NCI-H1417 treated with DMSO at 0.1 percent for 48 hours (cell line): ENCODE measurements around the gene PAM.

Experiments used
- DNase-seq: peaks from one replicate; lab custom pipeline; 2025; lab: John Stamatoyannopoulos, UW

PAM gene

DNA sequence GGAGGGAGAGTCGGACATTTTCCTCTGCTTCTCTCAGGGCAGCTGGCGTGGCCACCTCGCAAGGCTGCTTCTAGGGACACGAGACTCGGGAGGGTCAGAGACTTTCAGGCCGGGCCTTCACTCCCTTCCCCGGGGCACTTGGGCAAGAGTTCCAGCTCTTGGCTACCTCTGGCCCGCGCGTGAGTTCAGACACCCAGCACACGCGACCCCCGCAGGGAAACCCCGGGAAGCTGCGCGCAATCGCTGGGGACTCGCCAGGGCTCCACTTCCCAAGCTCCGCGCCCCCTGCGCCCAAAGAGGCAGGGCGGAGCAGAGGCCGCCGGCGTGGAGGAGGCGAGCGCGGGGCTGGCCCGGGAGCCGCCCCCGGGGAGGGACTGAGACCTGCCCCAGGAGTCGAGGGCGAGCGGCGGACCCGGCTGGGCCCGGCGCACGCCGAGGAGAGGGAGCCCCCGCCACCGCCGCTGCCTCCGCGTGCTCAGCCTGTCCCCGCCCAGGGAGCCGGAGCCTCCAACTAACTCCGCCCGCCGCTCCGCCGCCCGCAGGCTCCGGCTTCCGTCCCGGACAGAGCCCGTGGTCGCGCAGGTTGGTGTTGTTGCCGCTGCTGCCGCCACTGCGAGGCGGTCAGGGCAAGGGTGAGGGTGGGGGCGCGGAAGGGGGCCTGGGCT is at the start of gene PAM:
Gene PAM (plus strand): TSS at position 539 of the 665 bp plus-strand sequence. CDS start 110,891 bp downstream, outside the sequence.
- DNase-seq = no peak

DNA sequence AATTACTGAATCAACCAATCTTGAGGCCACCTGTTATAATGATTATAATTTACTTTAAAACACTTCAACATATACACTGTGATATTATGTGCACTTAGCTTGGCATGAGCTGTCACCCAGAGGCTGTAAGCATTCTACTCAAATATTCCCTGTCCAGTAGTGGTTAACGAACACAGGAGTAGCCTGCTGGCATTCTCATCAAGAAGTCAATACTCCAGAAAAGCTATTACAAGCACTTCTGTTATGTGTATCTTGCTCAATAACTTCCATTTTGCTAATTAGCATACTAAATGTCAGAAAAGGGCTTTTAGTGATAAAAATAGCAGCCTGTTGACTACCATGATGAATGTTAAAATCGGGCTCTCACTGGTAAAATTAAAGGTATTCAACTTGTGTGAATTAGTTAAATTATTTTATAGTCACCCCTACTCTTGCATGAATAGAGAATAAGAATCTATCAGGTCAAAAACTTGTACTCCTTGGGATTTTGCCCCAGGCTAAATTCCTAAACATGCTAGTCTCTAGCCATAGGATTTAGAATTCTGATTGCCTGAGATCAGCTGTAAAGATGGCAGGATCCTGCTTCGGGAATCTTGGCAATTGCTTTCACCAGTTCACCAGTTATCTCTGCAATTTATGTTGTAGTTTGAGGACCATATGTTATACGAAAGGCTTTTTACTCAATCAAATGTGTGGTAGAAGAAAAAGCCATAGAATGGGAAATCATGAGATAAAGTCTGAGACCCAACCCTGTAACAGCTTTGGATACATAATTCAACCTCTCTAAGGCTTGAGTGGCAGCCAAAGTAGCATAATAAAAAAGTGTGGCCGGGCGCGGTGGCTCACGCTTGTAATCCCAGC is 43.4 kb upstream of the PAM start:
- no peak for DNase-seq

DNA sequence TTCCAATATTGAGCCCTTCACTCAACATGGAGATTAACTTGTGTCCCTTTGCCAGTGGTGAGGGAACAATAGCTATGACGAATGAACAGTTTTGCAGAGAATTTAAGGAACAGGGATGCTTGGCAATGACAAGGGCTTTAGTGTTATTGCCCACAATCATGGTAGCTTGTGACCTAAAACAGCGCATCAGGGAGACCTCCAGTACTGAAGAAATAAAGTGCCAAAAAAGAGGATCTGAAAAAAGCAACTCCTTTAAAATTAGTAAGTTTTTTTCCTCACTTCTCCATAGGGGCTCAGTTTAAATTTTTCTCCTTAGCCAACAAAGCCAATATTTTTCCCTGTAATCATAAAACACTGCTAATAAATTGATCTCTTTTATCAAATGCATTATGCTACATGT is 41.8 kb upstream of the PAM start:
- no peak for DNase-seq

DNA sequence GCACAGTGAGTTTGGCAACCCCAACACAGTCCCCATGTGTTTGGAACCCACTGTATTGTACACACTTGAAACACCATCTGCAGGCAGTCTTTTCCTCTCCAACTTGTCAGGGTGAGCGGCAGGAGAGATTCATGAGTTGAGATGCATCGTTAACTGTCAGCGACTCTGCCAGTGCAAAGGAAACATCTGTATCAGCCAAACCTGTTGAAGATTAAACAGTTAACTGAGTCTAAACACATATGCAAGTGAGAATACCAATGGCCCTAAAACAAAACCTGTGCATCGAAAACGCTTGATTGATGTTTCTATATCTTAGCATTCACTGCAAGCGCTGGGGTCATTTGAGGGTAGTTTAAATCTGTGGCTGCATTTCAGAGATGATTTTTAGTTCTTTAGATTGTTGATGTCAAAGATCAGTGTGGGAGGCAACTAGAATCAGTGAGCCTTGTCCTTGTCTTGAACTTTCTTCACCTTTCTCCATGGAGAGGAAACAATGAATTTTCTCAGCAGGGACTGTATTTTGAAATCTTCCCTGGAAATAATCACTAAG is 41.3 kb upstream of the PAM start:
- DNase-seq = no peak

DNA sequence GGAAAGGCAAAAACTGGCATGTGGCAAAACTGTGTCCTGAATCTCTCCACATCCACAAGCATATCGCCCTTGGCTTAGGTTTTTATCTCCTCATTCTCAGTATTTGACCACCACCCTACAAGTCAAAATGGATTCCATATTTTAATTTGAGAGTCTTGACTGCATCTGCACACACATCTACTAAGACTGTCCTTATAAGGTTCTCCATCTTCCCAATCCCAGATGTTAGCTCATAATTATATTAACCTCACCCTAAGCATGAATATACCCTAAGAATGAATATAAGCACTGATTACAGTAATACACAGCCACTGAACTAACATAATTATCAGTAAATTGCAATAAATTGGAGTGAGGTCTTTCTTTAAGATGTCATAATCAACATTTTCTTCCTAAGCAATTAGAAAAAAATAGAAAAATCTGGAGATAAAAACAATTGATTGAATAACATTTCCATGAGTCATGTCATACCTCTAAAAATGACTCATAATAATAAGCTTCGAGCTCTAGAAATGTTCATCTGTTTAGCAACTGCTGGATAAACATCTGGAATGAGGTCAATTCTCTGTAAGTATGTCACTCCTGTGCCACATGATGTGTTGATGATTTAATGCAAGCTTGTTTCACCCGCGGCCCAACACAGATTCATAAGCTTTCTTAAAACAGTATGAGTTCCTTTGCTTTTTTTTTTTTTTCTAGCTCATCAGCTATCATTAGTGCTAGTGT is 39.9 kb upstream of the PAM start:
- no peak for DNase-seq

DNA sequence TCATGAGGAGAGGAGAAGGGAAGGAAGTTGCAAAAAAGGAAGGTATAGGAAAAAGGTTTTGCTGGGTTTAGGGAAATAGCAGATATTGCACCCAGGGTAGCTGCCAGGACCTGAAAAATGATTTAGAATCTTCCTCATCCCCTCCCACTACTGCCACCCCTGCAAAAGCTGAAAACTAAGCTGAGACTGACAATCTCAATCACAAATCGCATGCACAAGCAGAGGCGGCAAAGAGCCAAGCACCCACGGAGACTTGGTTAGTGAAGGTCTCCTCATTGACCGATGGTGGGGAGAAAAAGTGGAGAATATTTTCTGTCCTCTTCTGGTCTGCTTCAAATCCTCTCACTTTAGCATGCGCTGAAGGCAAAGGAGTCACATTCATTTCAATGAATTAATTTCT is 39.1 kb upstream of the PAM start:
- no peak for DNase-seq

DNA sequence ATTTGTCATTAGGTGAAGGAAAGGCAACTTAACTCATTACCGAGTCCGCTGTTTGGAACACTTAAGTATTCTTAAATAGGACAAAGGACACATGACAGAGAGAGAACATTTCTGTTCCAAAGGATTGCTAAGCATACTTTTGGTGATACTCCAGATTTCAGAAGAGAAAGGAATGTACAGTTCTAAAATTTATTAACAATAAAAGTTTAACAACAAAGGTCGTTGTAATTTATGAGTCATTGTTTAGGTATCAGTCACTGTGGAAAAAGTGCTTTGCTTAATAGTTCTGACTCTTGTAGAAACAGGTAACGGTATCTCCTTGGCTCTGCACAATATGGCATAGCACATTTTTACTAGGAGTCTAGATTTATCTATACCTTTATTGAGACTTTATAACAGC is 36.3 kb upstream of the PAM start:
- no peak for DNase-seq

DNA sequence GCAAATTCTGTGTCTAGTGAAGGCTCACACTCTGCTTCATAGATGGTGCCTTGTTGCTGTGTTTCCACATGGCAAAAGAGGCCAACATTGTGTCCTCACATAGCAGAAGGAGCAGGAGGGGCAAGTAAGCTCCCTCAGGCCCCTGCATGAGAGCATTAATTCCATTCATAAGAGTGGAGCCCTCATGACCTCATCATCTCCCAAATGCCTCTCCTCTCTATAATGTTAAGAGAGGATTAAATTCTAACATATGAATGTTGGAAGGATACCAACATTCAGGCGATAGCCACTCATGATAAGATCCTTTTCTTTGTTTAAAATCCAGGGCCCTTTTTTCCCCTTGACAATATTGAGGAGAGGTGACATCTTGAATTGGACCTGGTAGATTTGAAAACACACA is 35.2 kb upstream of the PAM start:
- no peak for DNase-seq

DNA sequence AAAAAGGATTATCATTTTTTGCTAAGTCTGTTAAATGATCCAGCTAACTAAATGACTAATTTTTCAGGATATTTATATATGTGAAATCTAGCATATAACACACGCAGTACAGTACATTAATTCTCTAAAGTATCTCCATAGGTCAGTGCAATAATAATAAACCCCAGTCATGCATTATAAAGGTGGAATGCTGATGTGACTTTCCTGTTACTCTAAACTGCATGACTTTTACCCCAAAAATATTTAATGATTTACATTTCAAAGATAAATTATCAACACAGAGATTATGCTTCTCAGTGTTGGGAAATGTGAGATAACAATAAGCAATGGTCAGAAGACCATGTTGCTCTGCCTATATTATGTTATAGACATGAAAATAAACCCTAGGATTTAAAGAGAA is 34.1 kb upstream of the PAM start:
- DNase-seq = no peak

DNA sequence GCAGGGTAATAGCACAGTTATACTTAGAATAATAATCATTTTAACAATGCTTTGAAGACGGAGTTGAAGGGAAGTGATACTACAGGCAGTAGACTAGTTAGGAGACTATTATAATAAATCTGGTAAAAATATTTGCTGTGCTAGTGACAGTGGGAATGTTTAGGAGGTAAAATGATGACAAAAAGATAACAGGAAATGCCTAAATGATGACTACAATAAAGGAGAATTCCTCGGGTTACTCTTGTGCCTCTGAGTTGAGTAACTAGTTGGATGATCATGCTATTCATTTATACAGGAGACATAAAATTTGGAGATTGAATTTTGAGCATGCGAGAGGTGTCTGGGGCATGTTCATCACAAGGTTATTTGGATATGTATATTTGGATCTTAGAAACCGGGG is 32.2 kb upstream of the PAM start:
- no peak for DNase-seq

DNA sequence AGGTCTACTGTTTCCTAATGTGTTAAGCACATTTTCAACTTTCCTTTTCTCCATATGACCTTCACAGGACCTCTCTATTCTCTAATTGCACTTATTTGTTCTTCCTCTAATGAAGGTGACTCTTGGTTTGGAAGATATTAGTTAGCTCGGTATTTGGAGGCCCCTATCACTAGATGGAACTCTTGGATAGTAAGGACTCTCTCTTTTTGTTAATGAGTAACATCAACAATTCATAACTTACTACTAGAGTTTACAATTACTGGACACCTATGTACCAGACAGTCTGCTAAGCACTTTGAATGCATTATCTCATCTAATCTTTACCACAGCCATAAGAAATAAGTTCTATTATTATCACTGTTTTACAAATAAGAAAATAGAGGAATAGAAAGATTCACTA is 23.4 kb upstream of the PAM start:
- no peak for DNase-seq

DNA sequence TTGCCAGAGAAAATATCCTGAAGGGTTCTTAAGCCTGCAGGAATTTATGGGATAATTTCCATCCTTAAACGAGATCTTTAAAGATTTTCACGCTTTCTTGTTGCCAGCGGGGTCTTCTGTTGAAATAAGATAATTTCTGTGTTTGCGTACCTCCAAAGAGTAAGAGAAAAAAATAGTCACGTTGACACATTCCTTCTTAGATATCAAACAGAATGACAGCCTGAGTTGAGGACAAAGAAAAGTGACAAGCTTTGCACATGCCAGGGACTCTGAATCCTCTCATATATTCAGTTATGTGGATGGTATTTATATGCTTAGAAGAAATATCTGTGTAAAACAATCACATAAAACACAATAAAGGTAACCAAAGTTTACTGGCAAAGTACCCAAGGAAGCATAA is 21.6 kb upstream of the PAM start:
- DNase-seq = no peak

DNA sequence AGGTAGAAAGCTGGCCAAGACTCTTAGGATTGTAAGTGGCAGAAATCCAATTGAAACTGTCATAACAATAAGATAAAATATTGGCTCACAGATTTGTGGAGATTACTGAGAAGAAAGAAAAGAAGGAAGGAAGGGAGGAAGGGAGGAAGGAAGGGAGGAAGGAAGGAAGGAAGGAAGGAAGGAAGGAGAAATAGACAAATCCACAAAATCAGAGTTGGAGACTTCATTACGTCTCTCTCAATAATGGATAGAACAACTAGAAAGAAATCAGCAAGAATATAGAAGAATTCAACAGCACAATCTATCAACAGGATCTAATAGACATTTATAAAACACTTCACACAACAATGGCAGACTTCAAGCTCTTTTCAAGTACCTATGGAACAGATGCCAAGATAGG is 17.9 kb upstream of the PAM start:
- DNase-seq = no peak

DNA sequence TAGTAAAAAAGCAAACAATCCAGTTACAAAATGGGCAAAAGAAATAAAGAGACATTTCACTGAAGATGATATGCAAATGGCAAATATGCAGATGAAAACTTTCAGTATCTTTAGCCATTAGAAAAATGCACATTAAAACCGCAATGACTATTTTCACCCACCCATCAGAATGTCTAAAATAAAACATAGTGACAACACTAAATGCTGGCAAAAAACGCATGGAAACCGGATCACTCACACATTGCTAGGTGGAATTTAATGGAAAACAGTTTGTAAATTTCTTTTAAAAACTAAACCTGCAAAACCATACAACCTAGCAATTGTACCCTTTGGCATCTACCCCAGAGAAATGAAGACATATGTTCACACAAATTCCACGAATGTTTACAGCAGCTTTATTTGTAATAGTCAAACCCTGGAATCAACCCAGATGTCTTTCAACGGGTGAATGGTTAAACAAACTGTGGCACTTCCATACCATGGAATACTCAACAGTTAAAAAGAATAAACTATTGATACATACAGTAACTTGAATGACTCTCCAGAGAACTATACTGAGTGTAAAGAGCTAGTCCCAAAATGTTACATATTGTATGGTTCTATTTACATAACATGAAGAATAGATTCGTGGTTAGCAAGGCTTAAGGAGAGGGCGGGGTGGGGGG is 17.2 kb upstream of the PAM start:
- DNase-seq = no peak

DNA sequence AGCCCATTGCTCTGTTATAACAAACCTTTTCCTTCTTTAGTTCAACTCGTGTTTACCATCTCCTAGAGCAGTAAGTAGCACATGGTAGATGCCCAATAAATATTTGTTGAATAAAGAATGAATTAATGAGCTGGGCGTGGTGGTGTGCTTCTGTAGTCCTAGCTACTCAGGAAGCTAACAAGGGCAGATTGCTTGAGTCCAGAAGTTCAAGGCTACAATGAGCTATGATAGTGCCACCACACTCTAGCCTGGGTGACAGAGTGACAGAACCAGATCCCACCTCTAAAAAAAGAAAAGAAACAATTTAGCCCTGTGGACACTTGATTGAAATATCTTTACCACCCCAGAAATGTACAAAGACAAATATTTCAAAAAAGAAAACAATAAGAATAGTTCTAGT is 14.6 kb upstream of the PAM start:
- no peak for DNase-seq

DNA sequence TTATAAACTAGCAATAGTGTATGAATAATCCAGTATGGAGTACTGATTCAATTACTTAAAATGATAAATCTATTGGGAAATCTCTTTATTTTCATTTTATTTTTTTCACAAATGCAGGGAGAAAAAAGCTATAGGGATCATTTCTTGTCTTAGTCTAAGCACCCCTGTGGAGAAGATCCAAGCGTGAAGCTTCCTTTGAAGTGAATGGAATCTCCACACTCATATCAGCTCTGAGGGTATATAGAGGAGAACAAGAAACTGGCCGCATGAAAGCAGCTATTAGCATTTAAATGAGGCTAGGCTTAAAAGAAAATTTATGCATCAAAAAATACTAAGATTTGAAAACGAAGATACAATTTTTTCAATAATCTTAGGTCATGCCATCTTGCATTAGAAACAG is 12.9 kb upstream of the PAM start:
- no peak for DNase-seq

DNA sequence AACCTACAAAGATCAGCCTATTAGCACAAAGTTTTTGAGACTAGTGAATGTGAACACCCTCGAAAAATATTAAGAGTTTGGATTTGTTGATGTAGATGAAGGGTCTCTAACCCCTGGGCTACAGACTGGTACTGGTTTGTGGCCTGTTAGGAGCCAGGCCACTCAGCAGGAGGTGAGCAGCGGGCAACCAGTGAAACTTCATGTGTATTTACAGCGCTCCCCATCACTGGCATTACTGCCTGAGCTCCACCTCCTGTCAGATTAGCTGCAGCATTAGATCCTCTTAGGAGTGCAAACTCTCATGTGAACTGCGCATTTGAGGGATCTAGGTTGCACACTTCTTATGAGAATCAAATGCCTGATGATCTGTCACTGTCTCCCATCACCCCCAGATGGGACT is 11.2 kb upstream of the PAM start:
- DNase-seq = no peak

DNA sequence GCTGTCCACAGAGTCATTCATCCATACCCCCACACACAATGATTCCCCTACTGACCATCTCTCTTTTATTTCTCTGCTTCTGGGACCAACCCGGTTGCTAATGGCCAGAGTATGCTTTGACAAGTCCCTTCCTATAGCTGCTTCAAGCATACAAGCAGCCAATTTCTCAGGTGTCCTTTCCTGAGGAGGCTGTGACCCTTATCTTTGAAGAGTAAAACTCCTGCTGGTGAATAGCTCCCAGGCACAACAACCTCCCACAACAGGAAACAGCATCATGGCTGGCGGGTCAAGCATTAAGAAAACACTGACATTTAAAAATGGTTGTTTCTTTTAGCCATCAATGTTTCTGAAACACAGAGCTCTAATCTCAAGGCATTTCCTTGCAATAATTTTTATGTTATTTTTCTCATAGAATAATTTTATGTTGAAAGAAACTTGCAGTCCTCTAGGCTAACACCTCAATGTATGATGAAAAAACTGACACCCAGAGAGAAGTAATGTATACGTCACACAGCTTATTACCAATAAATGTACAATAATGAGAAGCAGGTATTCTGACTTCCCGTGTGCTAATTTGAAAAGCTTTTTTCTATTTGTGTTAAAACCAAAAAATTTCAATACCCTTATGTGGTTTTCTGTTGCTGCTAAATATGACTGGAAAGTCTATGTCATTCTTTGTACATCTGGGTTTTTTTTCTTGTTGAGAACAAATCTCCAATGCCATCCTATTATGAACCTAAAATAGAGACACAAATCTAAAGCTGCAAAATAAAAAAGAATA is 7.5 kb upstream of the PAM start:
- no peak for DNase-seq

DNA sequence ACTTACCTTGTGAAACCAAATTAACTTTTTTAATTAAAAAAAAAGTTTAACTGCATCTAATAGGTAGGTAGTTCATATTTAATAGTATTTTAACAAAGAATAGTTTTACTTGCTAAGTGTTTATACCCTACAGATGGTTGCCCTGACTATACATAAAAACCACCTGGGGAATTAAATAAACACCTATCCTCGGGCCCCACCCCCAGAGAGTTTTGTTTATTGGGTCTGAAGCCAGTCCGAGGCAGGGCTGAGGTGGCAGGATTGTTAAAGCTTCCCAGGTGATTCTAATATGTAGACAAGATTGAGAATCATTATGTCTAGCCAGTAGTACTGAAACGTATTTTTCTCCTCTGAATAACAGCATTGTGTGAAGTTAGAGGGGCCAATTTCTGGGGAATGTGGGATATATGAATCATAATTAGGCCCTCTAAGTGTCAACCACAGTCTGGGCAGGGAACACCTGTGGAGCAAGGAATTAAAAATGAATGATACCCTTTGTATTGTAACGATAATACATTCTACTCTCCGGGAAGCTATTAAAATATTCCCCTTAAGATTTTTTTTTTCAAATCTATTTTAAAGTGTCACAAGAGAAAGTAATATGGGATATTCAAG is 5.6 kb upstream of the PAM start:
- no peak for DNase-seq

DNA sequence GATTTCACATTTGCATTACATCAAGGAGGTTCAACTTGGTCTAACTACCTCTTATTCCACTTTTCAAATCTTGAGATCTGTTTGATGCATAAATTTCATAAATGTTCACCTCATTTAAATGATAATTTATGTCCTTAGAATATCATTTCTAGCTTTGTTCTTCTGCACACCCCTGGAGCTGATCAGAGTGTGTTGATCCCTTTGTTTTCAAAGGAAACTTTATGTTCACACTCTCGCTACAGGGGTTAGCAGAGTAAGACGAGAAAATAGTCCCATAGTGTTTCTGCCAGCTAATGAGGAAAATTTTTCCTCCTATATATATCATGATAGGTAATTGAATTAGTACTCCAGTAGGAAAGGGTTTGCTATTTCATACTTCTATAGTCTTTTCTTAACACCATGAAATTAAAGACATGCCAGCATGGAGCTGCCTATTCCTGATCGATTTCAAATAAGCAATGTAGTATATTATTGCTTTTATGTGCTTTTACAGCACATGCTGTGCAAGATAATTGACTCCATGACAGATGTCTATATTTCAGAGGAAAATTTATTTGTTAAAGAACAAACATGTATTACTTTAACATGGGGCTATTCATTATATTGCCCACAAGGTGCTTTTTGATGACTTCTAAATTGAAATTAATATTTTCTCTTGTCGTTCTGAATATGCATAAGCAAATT is 4.8 kb upstream of the PAM start:
- no peak for DNase-seq
